Right cardiac atrium (tissue), 5 donors: Measurements from ENCODE around the gene COPA. TPM values are rescaled to one million over a fixed set of nuclear protein-coding genes. Genes with fewer than 3 reads are reported as not detected.

Experiments
- ATAC-seq, 2 donors: fragments of 200-7000 bp; cut with Tn5 transposase; one replicate each; pipeline versions ENCODE4 v1.8.0 to v1.9.1; 2020; ENCODE audit warnings: moderate library complexity in 2 of 2, mild to moderate bottlenecking in 1 of 2
- DNase-seq, 3 donors: peaks; one replicate each; pipeline ENCODE4 v3.0.0-alpha.2; 2020
- H3K27ac ChIP-seq: one replicate; pipeline ENCODE4 v1.5.1; 2013; ENCODE audit warnings: mild to moderate bottlenecking, low read length, control low read depth, moderate library complexity
- H3K27me3 ChIP-seq: one replicate; pipeline ENCODE4 v1.6.1; 2013; ENCODE audit not compliant: control insufficient read depth, insufficient read depth
- H3K4me1 ChIP-seq: one replicate; pipeline ENCODE4 v1.6.1; 2013; ENCODE audit warnings: low read length; ENCODE audit not compliant: control insufficient read depth, insufficient read depth
- H3K4me3 ChIP-seq: one replicate; pipeline ENCODE4 v1.5.1; 2013; ENCODE audit warnings: low read length, control low read depth
- H3K9me3 ChIP-seq: one replicate; pipeline ENCODE4 v1.6.1; 2013; ENCODE audit warnings: low read length; ENCODE audit not compliant: control insufficient read depth
- WGBS: extraction: QIAGEN DNeasy Blood & Tissue Kit; methylation state at CpG from one replicate; pipeline ENCODE4 v1.1.7; 2013; 5-methylcytosine and 5-hydroxymethylcytosine counted together
- intact Hi-C, 4 donors: fragments of 100-400 bp; cut with DNase I; formaldehyde crosslinking; loops; one replicate each; pipeline versions ENCODE4 v1.11.0 to v1.14.0; 2022 to 2023
- polyA plus RNA-seq: library from polyadenylated mRNA; stranded (reverse); fragments of 200-250 nt; gene quantifications from one replicate; pipeline ENCODE4 v1.2.3, GENCODE V29; 2013
- total RNA-seq, 4 donors: library from RNA; stranded (reverse); fragmentation: NEBNext Ultra II Directional; extraction: Animal tissue kit (Norgen Biotek cat#: 25700); gene quantifications; one replicate each; pipeline ENCODE4 v1.2.1, GENCODE V29; 2021
- donor health status: healthy with polysubstance abuse.
- donor health status: DM: no; HTN: yes; CAD: no.
- donor health status: DM: no; HTN: no; CAD: no.
- donor health status: DM: no; HTN: yes; CAD: no; lungs with severe emphysema.
- donor health status: DM: yes; HTN: yes; CAD: no.

The COPA gene
- total and polyA plus RNA-seq, 5 donors: 69.1 to 140 (median 117) TPM

- Histone ChIP-seq H3K27me3 (no peaks in the 10 kb centered on the region), H3K9me3 (no peaks in the 10 kb centered on the region), H3K4me3 (no peak overlapping the region), H3K4me1 (no peaks in the 10 kb centered on the region), H3K27ac (no peak overlapping the region)
- ATAC-seq (no peak), DNase-seq (no peak)
- intact Hi-C loops: no loop called here
- 69% methylated on average over 4 of the region's 4 CpGs for WGBS
These were observed 3.9 kb upstream of the COPA start for GRCh38 chr1:160346958-160347357.

- H3K9me3 ChIP-seq: no peaks in the 10 kb centered on the region
- H3K4me3 ChIP-seq: no peak overlapping the region
- H3K27ac ChIP-seq: no peak overlapping the region
- DNase-seq: no peak
- no peaks in the 10 kb centered on the region for H3K27me3 ChIP-seq
- intact Hi-C loops: no loop called here
- ATAC-seq: no peak
- no peaks in the 10 kb centered on the region for H3K4me1 ChIP-seq
- 83% methylated on average over 10 of the region's 10 CpGs for WGBS
These were observed 3.4 kb upstream of the COPA start for GRCh38 chr1:160346463-160346862.

- intact Hi-C loops: no loop called here
- H3K4me1 ChIP-seq: no peaks in the 10 kb centered on the region
- H3K4me3 ChIP-seq: no peak overlapping the region
- no peaks in the 10 kb centered on the region for H3K27me3 ChIP-seq
- H3K9me3 ChIP-seq: no peaks in the 10 kb centered on the region
- no peak for ATAC-seq
- DNase-seq: no peak
- 92% methylated on average over 6 of the region's 6 CpGs for WGBS
- H3K27ac ChIP-seq: no peak overlapping the region
These were observed 1.9 kb upstream of the COPA start for GRCh38 chr1:160344936-160345335.

- Histone ChIP-seq H3K9me3 (no peaks in the 10 kb centered on the region), H3K27ac (no peak overlapping the region), H3K4me3 (peak overlapping the region; percentile 96), H3K4me1 (no peaks in the 10 kb centered on the region), H3K27me3 (no peaks in the 10 kb centered on the region)
- 80% methylated on average over 3 of the region's 3 CpGs for WGBS
- intact Hi-C loops: no loop called here
- DNase-seq (no peak), ATAC-seq (no peak)
These were observed 1.2 kb upstream of the COPA start for GRCh38 chr1:160344241-160344640.

- ATAC-seq (no peak), DNase-seq (no peak)
- Histone ChIP-seq H3K4me1 (no peaks in the 10 kb centered on the region), H3K27me3 (no peaks in the 10 kb centered on the region), H3K27ac (peak overlapping the region; percentile 98), H3K4me3 (peak overlapping the region; percentile 96), H3K9me3 (no peaks in the 10 kb centered on the region)
- 0% methylated on average over 7 of the region's 7 CpGs for WGBS
- intact Hi-C loops: no loop called here
These were observed 524 bp downstream of the COPA start for GRCh38 chr1:160342526-160342925.

- no peak overlapping the region for H3K4me3 ChIP-seq
- H3K9me3 ChIP-seq: no peaks in the 10 kb centered on the region
- DNase-seq (no peak), ATAC-seq (no peak)
- WGBS: 59% methylated on average over 2 of the region's 2 CpGs
- intact Hi-C loops: no loop called here
- no peaks in the 10 kb centered on the region for H3K4me1 ChIP-seq
- no peaks in the 10 kb centered on the region for H3K27me3 ChIP-seq
- no peak overlapping the region for H3K27ac ChIP-seq
These were observed 2.2 kb downstream of the COPA start for GRCh38 chr1:160340866-160341265.

- Histone ChIP-seq H3K4me3 (no peak overlapping the region), H3K9me3 (no peaks in the 10 kb centered on the region), H3K4me1 (no peaks in the 10 kb centered on the region), H3K27me3 (no peaks in the 10 kb centered on the region), H3K27ac (no peak overlapping the region)
- intact Hi-C loops: no loop called here
- DNase-seq (no peak), ATAC-seq (no peak)
- WGBS: 59% methylated on average over 3 of the region's 3 CpGs
These were observed 2.9 kb downstream of the COPA start for GRCh38 chr1:160340146-160340545.

GRCh38 chr1:160338580-160338979 lies 4.5 kb downstream of the COPA start:
- 71% methylated on average over 4 of the region's 4 CpGs for WGBS
- intact Hi-C loops: no loop called here
- no peak for ATAC-seq

GRCh38 chr1:160332516-160332915 lies 10.5 kb downstream of the COPA start:
- no peak overlapping the region for H3K4me3 ChIP-seq
- no peaks in the 10 kb centered on the region for H3K27me3 ChIP-seq
- H3K4me1 ChIP-seq: no peaks in the 10 kb centered on the region
- DNase-seq (no peak), ATAC-seq (no peak)
- H3K27ac ChIP-seq: no peak overlapping the region
- H3K9me3 ChIP-seq: no peaks in the 10 kb centered on the region
- intact Hi-C loops: no loop called here

More at GRCh38 chr1:160338580-160338979, 4.5 kb downstream of the COPA start:
- no peak overlapping the region for H3K4me3 ChIP-seq
- H3K4me1 ChIP-seq: no peaks in the 10 kb centered on the region
- H3K9me3 ChIP-seq: no peaks in the 10 kb centered on the region
- H3K27ac ChIP-seq: no peak overlapping the region
- H3K27me3 ChIP-seq: no peaks in the 10 kb centered on the region
- no peak for DNase-seq

- intact Hi-C loops: no loop called here
- no peaks in the 10 kb centered on the region for H3K4me1 ChIP-seq
- H3K9me3 ChIP-seq: no peaks in the 10 kb centered on the region
- no peak for ATAC-seq
- DNase-seq: no peak
- no peaks in the 10 kb centered on the region for H3K27me3 ChIP-seq
- H3K4me3 ChIP-seq: no peak overlapping the region
- no peak overlapping the region for H3K27ac ChIP-seq
These were observed 12.9 kb downstream of the COPA start for GRCh38 chr1:160330119-160330518.

GRCh38 chr1:160328184-160328583 lies 14.9 kb downstream of the COPA start:
- WGBS: 59% methylated on average over 8 of the region's 8 CpGs
- intact Hi-C loops: no loop called here

GRCh38 chr1:160326418-160326817 lies 16.6 kb downstream of the COPA start:
- DNase-seq (no peak), ATAC-seq (no peak)
- no peaks in the 10 kb centered on the region for H3K9me3 ChIP-seq
- WGBS: 71% methylated on average over 5 of the region's 5 CpGs
- intact Hi-C loops: no loop called here
- H3K27me3 ChIP-seq: no peaks in the 10 kb centered on the region
- no peak overlapping the region for H3K27ac ChIP-seq
- no peaks in the 10 kb centered on the region for H3K4me1 ChIP-seq
- no peak overlapping the region for H3K4me3 ChIP-seq

More at GRCh38 chr1:160328184-160328583, 14.9 kb downstream of the COPA start:
- DNase-seq (no peak), ATAC-seq (no peak)
- no peaks in the 10 kb centered on the region for H3K27me3 ChIP-seq
- no peaks in the 10 kb centered on the region for H3K4me1 ChIP-seq
- no peak overlapping the region for H3K4me3 ChIP-seq
- H3K9me3 ChIP-seq: no peaks in the 10 kb centered on the region
- H3K27ac ChIP-seq: no peak overlapping the region
